Globus pallidus (tissue), 1 donor: ENCODE results near the gene SPATA31C1.
"Not testable (repeated sequence)": the region's sequence is repeated elsewhere in the genome, so short reads cannot be mapped to it uniquely, and the experiment has no call there.

Experiments used
- DNase-seq: peaks from one replicate; pipeline ENCODE4 v3.0.0-alpha.2; 2015; ENCODE audit warnings: low spot score

The SPATA31C1 gene

GRCh38 chr9:87917662-87918061, at the start of gene SPATA31C1:
Gene SPATA31C1, plus strand, starts transcription at chr9:87917962.
- not testable (repeated sequence) for DNase-seq

- no peak for DNase-seq
Observed at GRCh38 chr9:87868175-87868574, 49.6 kb upstream of the SPATA31C1 start.

- DNase-seq = no peak
Observed at GRCh38 chr9:87868635-87869034, 49.1 kb upstream of the SPATA31C1 start.

GRCh38 chr9:87869082-87869481, 48.7 kb upstream of the SPATA31C1 start:
- no peak for DNase-seq

- no peak for DNase-seq
Observed at GRCh38 chr9:87871425-87872078, 46.2 kb upstream of the SPATA31C1 start.

- DNase-seq = peak; percentile 1
Observed at GRCh38 chr9:87872079-87872624, 45.6 kb upstream of the SPATA31C1 start.

- DNase-seq = no peak
Observed at GRCh38 chr9:87873607-87874303, 44.0 kb upstream of the SPATA31C1 start.

GRCh38 chr9:87874304-87874623, 43.5 kb upstream of the SPATA31C1 start:
- no peak for DNase-seq

GRCh38 chr9:87875060-87875459, 42.7 kb upstream of the SPATA31C1 start:
- DNase-seq = no peak

- DNase-seq = no peak
Observed at GRCh38 chr9:87875831-87876545, 41.8 kb upstream of the SPATA31C1 start.

- DNase-seq = no peak
Observed at GRCh38 chr9:87876708-87877107, 41.1 kb upstream of the SPATA31C1 start.

GRCh38 chr9:87878989-87879511, 38.7 kb upstream of the SPATA31C1 start:
- no peak for DNase-seq

GRCh38 chr9:87880116-87880515, 37.6 kb upstream of the SPATA31C1 start:
- no peak for DNase-seq

GRCh38 chr9:87880683-87881082, 37.1 kb upstream of the SPATA31C1 start:
- DNase-seq = no peak

GRCh38 chr9:87882627-87883026, 35.1 kb upstream of the SPATA31C1 start, which contains the start of gene SPATA31E1:
Gene SPATA31E1, plus strand, starts transcription at chr9:87882877. Its CDS starts 15 bp downstream, at chr9:87882892.
- DNase-seq = no peak

GRCh38 chr9:87883274-87883673, 34.5 kb upstream of the SPATA31C1 start:
- DNase-seq = no peak

- no peak for DNase-seq
Observed at GRCh38 chr9:87883990-87884389, 33.8 kb upstream of the SPATA31C1 start.

- DNase-seq = no peak
Observed at GRCh38 chr9:87884578-87885459, 32.9 kb upstream of the SPATA31C1 start.

GRCh38 chr9:87885484-87886189, 32.1 kb upstream of the SPATA31C1 start:
- DNase-seq = no peak

GRCh38 chr9:87886210-87886932, 31.4 kb upstream of the SPATA31C1 start:
- DNase-seq = no peak
